ENCODE data around the gene HPN. TPM values are rescaled to one million over a fixed set of nuclear protein-coding genes. Genes with fewer than 3 reads are reported as not detected.
A peak's percentile ranks its signal among the peaks of the same experiment; 100 is the strongest.
"Not testable (repeated sequence)": the region's sequence is repeated elsewhere in the genome, so short reads cannot be mapped to it uniquely, and the experiment has no call there.

HPN gene
- polyA plus RNA-seq, 3 donors: 88.8 to 142 (median 117) TPM

DNA sequence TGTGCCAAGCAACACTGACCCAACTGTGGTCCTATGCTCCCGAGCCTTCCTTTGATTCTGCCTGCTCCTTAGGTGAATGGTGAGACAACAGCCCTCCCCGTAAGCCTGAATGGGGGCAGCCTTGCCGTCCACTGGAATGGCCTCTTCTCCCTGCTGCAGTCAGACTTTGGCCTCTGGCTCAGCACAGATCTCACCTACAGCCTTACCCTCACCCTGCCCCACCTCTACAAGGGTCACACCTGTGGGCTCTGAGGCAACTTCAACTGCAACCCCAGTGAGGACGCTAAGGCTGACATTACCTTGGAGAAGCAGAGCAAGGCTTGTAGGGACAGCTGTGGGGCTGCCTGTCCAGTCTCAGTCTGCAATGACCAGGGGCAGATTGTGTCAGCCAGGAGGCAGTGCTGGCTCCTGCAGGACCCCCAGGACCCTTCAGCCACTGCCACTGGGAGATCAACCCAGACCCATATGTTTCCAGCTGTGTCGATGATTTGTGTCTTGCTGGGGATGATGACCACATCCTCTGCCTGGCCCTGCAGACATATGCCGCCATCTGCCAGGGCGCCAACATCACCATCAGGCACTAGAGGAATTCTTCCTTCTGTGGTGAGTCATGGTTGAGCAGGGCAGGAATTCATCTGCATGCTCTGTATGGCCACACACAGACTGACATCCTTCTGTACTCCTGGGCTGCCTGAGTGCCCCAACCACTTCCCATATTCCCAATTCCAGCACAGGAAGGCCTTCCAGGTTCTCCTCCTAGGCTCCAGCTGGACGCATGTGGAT lies 46.8 kb downstream of the HPN start:
- no peak for DNase-seq (ENCODE audit: extremely low read depth in 1 of 11, low read depth in 9 of 11, low spot score in 4 of 11)

- DNase-seq (ENCODE audit: extremely low read depth in 1 of 11, low read depth in 9 of 11, low spot score in 4 of 11): no peak
Observed at GRCh38 chr19:35089554-35089953, 48.0 kb downstream of the HPN start.

DNA sequence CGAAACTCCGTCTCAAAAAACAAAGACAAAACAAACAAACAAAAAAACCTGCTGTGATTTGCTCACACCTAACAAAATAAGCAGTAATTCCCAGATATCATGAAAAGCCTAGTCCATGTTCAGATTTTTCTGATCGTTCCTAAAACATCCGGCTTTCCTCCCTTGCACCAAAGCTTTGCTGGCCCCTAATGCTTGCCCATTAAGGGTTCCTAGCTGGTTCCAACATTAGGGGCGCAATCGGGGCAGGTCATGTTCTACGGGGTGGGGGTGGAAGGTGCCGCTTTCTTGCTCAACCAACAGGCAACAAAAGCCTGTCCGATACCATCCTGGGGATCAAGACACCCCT lies 48.6 kb downstream of the HPN start:
- DNase-seq (ENCODE audit: extremely low read depth in 1 of 11, low read depth in 9 of 11, low spot score in 4 of 11): no peak

GRCh38 chr19:35090506-35091214 lies 49.1 kb downstream of the HPN start:
- peak in 8 of 11 donors; percentile 62 to 76 (median 68) for DNase-seq (ENCODE audit: extremely low read depth in 1 of 11, low read depth in 9 of 11, low spot score in 4 of 11)

DNA sequence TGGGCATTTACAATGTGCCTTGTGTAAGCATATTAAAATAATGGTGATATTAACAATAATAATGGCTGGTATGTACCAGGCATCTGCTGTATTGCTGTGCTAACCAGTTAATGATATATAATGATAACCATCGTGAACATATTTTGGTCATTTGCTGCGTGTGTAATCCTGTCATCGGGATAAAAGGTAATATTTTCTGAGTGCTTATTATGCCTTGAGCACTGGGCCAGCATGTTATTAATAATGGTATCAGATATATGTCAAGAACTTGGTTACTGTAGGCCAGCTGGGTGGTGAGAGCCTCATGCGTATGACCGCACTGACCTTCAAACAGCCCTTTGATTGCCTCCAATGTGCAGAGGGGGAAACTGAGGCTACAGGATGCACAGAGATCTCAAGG lies 51.9 kb downstream of the HPN start:
- DNase-seq (ENCODE audit: extremely low read depth in 1 of 11, low read depth in 9 of 11, low spot score in 4 of 11): no peak

- DNase-seq (ENCODE audit: extremely low read depth in 1 of 11, low read depth in 9 of 11, low spot score in 4 of 11): no peak
Observed at GRCh38 chr19:35093941-35094647, 52.6 kb downstream of the HPN start.

GRCh38 chr19:35094656-35095055 lies 53.1 kb downstream of the HPN start:
- no peak for DNase-seq (ENCODE audit: extremely low read depth in 1 of 11, low read depth in 9 of 11, low spot score in 4 of 11)

- no peak for DNase-seq (ENCODE audit: extremely low read depth in 1 of 11, low read depth in 9 of 11, low spot score in 4 of 11)
Observed at GRCh38 chr19:35095667-35096368, 54.3 kb downstream of the HPN start.

- DNase-seq (ENCODE audit: extremely low read depth in 1 of 11, low read depth in 9 of 11, low spot score in 4 of 11): no peak
Observed at GRCh38 chr19:35098413-35099049, 57.0 kb downstream of the HPN start.

- no peak for DNase-seq (ENCODE audit: extremely low read depth in 1 of 11, low read depth in 9 of 11, low spot score in 4 of 11)
Observed at GRCh38 chr19:35099155-35099896, 57.8 kb downstream of the HPN start.

DNA sequence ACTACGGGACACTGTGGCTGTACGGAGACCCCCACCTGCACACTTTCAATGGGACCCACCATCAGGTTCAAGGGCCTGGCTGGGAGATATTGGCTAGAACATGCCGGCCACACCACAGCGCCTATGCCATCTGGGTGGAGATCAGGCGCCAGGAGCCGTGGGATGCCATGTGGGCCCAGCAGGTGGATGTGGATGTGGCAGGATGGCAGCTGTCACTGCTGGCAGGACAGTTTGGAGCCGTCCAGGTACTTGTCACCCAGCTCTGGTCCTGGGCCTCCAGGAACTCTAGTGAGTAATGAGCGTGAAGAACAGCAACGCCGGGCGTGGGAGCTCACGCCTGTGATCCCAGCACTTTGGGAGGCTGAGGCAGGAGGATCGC lies 58.4 kb downstream of the HPN start:
- DNase-seq (ENCODE audit: extremely low read depth in 1 of 11, low read depth in 9 of 11, low spot score in 4 of 11): no peak

DNA sequence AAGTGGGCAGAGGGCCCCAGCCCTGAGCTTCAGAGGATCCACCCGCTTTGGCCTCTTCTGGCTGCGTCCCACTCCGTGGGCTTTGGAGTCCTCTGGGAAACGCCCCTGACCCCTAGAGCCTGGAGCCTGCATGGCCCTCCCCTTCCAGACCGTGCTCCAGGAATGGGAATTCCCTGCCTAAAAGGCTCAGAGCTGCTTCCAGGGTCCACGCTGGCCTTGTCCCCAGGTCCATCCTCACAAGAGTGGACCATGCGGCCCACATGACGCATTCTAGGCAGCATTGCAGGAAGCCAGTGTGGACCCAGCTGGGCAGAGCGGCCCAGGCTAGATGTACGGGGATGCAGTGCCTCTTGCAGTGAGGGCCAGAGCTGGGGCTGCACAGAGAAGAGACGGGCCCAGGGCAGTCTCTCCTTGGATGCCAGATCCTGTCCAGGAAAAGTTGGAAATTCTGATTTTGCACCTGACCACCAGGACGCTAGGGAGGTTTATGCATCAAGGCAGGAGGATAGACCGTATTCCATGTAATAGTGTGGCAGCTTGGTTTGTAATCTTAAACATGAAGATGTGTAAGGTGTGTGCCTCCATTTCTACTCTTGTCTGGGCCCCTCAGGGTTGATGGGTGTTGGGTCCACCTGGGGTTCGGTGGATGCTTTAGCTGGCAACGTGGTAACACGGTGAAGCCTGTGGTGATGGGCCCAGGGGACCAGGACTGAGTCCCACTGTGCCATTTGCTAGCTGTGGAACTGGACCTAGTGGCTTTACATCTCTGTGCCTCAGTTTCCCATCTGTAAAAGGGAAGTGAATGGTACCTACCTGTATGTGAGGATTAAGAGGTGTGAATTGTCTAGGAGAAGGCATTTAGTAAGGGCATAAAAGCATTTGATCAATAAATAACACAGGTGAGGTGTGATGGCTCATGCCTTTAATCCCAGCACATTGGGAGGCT lies 59.3 kb downstream of the HPN start:
- DNase-seq (ENCODE audit: extremely low read depth in 1 of 11, low read depth in 9 of 11, low spot score in 4 of 11): no peak

DNA sequence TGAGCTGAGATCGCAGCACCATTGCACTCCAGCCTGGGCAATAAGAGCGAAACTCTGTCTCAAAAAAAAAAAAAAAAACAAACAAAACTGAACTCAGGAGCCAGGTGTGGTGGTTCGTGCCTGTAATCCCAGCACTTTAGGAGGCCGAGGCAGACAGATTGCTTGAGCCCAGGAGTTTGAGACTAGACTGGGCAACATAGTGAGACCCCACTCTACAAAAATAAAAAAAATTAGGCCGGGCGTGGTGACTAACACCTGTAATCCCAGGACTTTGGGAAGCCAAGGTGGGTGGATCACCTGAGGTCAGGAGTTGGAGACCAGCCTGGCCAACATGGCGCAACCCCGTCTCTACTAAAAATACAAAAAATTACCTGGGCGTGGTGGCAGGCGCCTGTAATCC lies 60.4 kb downstream of the HPN start:
- not testable (repeated sequence) for DNase-seq (ENCODE audit: extremely low read depth in 1 of 11, low read depth in 9 of 11, low spot score in 4 of 11)

- DNase-seq (ENCODE audit: extremely low read depth in 1 of 11, low read depth in 9 of 11, low spot score in 4 of 11): not testable (repeated sequence)
Observed at GRCh38 chr19:35103614-35104013, 62.1 kb downstream of the HPN start.

GRCh38 chr19:35104361-35104760 lies 62.8 kb downstream of the HPN start:
- DNase-seq (ENCODE audit: extremely low read depth in 1 of 11, low read depth in 9 of 11, low spot score in 4 of 11): no peak

DNA sequence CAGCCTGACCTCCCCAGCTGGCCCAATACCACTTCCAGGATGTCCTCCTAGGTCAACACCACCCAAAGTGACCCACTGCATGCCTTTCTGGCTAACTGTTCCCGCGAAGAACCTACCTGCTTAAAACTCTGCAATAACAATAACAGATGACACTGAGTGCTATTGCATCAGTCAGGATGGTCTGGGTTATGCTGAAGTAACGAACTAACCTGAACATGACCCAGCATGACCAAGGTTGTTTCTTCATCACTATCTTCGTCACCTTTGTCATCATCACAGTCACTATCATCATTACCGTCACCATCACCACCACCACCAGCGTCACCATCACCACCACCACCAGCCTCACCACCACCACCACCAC lies 63.5 kb downstream of the HPN start:
- no peak for DNase-seq (ENCODE audit: extremely low read depth in 1 of 11, low read depth in 9 of 11, low spot score in 4 of 11)
